HEK293 (cell line): ENCODE measurements around the gene POLR2E.

Experiments
- CTCF ChIA-PET: fragments of 350-600 bp; formaldehyde crosslinking; extraction: SDS; loops from one replicate; lab custom pipeline; 2021; ENCODE audit warnings: antibody characterized with exemption; lab: Yijun Ruan, JAX
- POLR2A ChIA-PET: fragments of 300-600 bp; formaldehyde crosslinking; extraction: SDS; loops from one replicate; lab custom pipeline; 2020; ENCODE audit warnings: antibody characterized with exemption, inconsistent platforms; lab: Yijun Ruan, JAX
- H3K27ac ChIP-seq: fragments of 200-500 bp; sonication (Bioruptor generic); 2 replicates; pipeline ENCODE4 v1.5.1; 2014; ENCODE audit warnings: low read depth, low read length, control low read depth, inconsistent platforms; ENCODE audit errors: extremely low read depth
- H3K36me3 ChIP-seq, 2 experiments: fragments of 200-500 bp in 1 of 2; sonication (Bioruptor generic) in 1 of 2; 1 replicate in 1 of 2; 2 replicates in 1 of 2; pipeline ENCODE4 v1.5.1; 2014 to 2017; ENCODE audit warnings: inconsistent platforms in 2 of 2, low read length in 2 of 2; ENCODE audit not compliant: control insufficient read depth in 2 of 2, insufficient read depth in 1 of 2
- H3K4me1 ChIP-seq: fragments of 200-500 bp; sonication (Bioruptor generic); 2 replicates; pipeline ENCODE4 v1.5.1; 2014; ENCODE audit warnings: mild to moderate bottlenecking, low read length, inconsistent platforms; ENCODE audit not compliant: control insufficient read depth, insufficient read depth
- H3K4me3 ChIP-seq: 2 replicates; pipeline ENCODE4 v1.5.1; 2011; ENCODE audit warnings: low read depth, mild to moderate bottlenecking, control low read depth, low read length, moderate library complexity
- H3K9me3 ChIP-seq: fragments of 200-500 bp; sonication (Bioruptor generic); 2 replicates; pipeline ENCODE4 v1.5.1; 2014; ENCODE audit warnings: low read depth, low read length, inconsistent platforms; ENCODE audit not compliant: control insufficient read depth, insufficient read depth
- BCL11A ChIP-seq: fragments of 450-650 bp; formaldehyde crosslinking; IDR thresholded peaks from 2 replicates; pipeline ENCODE4 v1.5.1; 2016; ENCODE audit warnings: low read depth, missing biosample characterization, missing genetic modification characterization
- BCL11B ChIP-seq: fragments of 450-650 bp; formaldehyde crosslinking; IDR thresholded peaks from 2 replicates; pipeline ENCODE4 v1.5.1; 2016; ENCODE audit warnings: low read depth, missing biosample characterization, missing genetic modification characterization
- OVOL3 ChIP-seq: fragments of 450-650 bp; formaldehyde crosslinking; IDR thresholded peaks from 2 replicates; pipeline ENCODE4 v1.5.1; 2016; ENCODE audit warnings: missing biosample characterization, missing genetic modification characterization
- PRDM10 ChIP-seq: fragments of 450-650 bp; formaldehyde crosslinking; IDR thresholded peaks from 2 replicates; pipeline ENCODE4 v1.5.1; 2016; ENCODE audit warnings: missing biosample characterization, missing genetic modification characterization
- SP2 ChIP-seq: fragments of 450-650 bp; formaldehyde crosslinking; IDR thresholded peaks from 2 replicates; pipeline ENCODE4 v1.5.1; 2016; ENCODE audit warnings: missing biosample characterization, missing genetic modification characterization
- YY2 ChIP-seq: fragments of 450-650 bp; formaldehyde crosslinking; IDR thresholded peaks from 2 replicates; pipeline ENCODE4 v1.5.1; 2016; ENCODE audit warnings: missing biosample characterization, missing genetic modification characterization
- ZFP3 ChIP-seq: fragments of 450-650 bp; formaldehyde crosslinking; IDR thresholded peaks from 2 replicates; pipeline ENCODE4 v1.5.1; 2016; ENCODE audit warnings: low read depth, missing biosample characterization, missing genetic modification characterization
- ZNF140 ChIP-seq: fragments of 450-650 bp; formaldehyde crosslinking; IDR thresholded peaks from 2 replicates; pipeline ENCODE4 v1.5.1; 2016; ENCODE audit warnings: missing biosample characterization, missing genetic modification characterization
- ZNF18 ChIP-seq: fragments of 450-650 bp; formaldehyde crosslinking; IDR thresholded peaks from 2 replicates; pipeline ENCODE4 v1.5.1; 2016; ENCODE audit warnings: missing biosample characterization, missing genetic modification characterization
- ZNF202 ChIP-seq: fragments of 450-650 bp; formaldehyde crosslinking; IDR thresholded peaks from 2 replicates; pipeline ENCODE4 v1.5.1; 2016; ENCODE audit warnings: missing biosample characterization, missing genetic modification characterization, borderline replicate concordance
- ZNF302 ChIP-seq: fragments of 450-650 bp; formaldehyde crosslinking; IDR thresholded peaks from 2 replicates; pipeline ENCODE4 v1.5.1; 2016; ENCODE audit warnings: missing biosample characterization, missing genetic modification characterization, low read depth
- ZNF350 ChIP-seq: fragments of 450-650 bp; formaldehyde crosslinking; IDR thresholded peaks from 2 replicates; pipeline ENCODE4 v1.5.0; 2017; ENCODE audit warnings: missing biosample characterization, mild to moderate bottlenecking, missing genetic modification characterization
- ZNF391 ChIP-seq: fragments of 450-650 bp; formaldehyde crosslinking; IDR thresholded peaks from 2 replicates; pipeline ENCODE4 v1.5.1; 2016; ENCODE audit warnings: low read depth, missing biosample characterization, missing genetic modification characterization, borderline replicate concordance
- ZNF423 ChIP-seq: fragments of 450-650 bp; formaldehyde crosslinking; IDR thresholded peaks from 2 replicates; pipeline ENCODE4 v1.5.1; 2016; ENCODE audit warnings: missing biosample characterization, missing genetic modification characterization
- ZNF510 ChIP-seq: fragments of 450-650 bp; formaldehyde crosslinking; IDR thresholded peaks from 2 replicates; pipeline ENCODE4 v1.5.1; 2018; ENCODE audit warnings: mild to moderate bottlenecking, missing genetic modification characterization, missing biosample characterization; ENCODE audit not compliant: insufficient replicate concordance
- ZNF561 ChIP-seq: fragments of 450-650 bp; IDR thresholded peaks from 2 replicates; pipeline ENCODE4 v1.5.1; 2018; ENCODE audit warnings: missing biosample characterization, missing genetic modification characterization, borderline replicate concordance
- ZNF600 ChIP-seq: fragments of 450-650 bp; formaldehyde crosslinking; IDR thresholded peaks from 2 replicates; pipeline ENCODE4 v1.5.1; 2016; ENCODE audit warnings: missing biosample characterization, missing genetic modification characterization
- ZNF610 ChIP-seq: fragments of 450-650 bp; formaldehyde crosslinking; IDR thresholded peaks from 2 replicates; pipeline ENCODE4 v1.5.1; 2016; ENCODE audit warnings: missing biosample characterization, missing genetic modification characterization, borderline replicate concordance
- ZNF629 ChIP-seq: fragments of 450-650 bp; formaldehyde crosslinking; IDR thresholded peaks from 2 replicates; pipeline ENCODE4 v1.5.1; 2017; ENCODE audit warnings: missing biosample characterization, missing genetic modification characterization
- ZNF654 ChIP-seq: fragments of 450-650 bp; formaldehyde crosslinking; IDR thresholded peaks from 2 replicates; pipeline ENCODE4 v1.5.1; 2016; ENCODE audit warnings: low read depth, missing biosample characterization, missing genetic modification characterization
- ZNF768 ChIP-seq: fragments of 450-650 bp; formaldehyde crosslinking; IDR thresholded peaks from 2 replicates; pipeline ENCODE4 v1.5.1; 2018; ENCODE audit warnings: missing biosample characterization, mild to moderate bottlenecking, missing genetic modification characterization
- ZNF785 ChIP-seq: fragments of 450-650 bp; formaldehyde crosslinking; IDR thresholded peaks from 2 replicates; pipeline ENCODE4 v1.5.1; 2016; ENCODE audit warnings: missing biosample characterization, missing genetic modification characterization
- ZNF792 ChIP-seq: fragments of 450-650 bp; formaldehyde crosslinking; IDR thresholded peaks from 2 replicates; pipeline ENCODE4 v1.5.1; 2016; ENCODE audit warnings: missing biosample characterization, missing genetic modification characterization
- TF ChIP-seq, protein P1 (sequence below): fragments of 450-650 bp; formaldehyde crosslinking; IDR thresholded peaks from 2 replicates; pipeline ENCODE4 v1.5.1; 2016; ENCODE audit warnings: missing biosample characterization, missing genetic modification characterization
- TF ChIP-seq, protein P2 (sequence below): fragments of 450-650 bp; formaldehyde crosslinking; IDR thresholded peaks from 2 replicates; pipeline ENCODE4 v1.5.1; 2016; ENCODE audit warnings: missing biosample characterization, missing genetic modification characterization

Gene POLR2E

GRCh38 chr19:1053176-1054101 lies 41.7 kb downstream of the POLR2E start:
- ChIA-PET POLR2A (no interaction called here), CTCF (interaction anchor here (1.0 kb wide), 2 partner anchors 14 to 187 kb away, joined by 3 to 4 read pairs; partner anchors contain the start of gene ABCA7)
- Histone ChIP-seq H3K4me3 (no peak overlapping the region), H3K9me3 (no peaks in the 10 kb centered on the region), H3K4me1 (no peaks in the 10 kb centered on the region), H3K36me3 (peaks cover 0 to 36% of the 10 kb centered on the region in 2 experiments; a peak in 1 of 3 replicates), H3K27ac (no peak overlapping the region)
- TF ChIP-seq ZNF391 (no peak), ZNF350 (tag by site-specific recombination) (no peak), BCL11A (0 out of 2 replicates have a peak, but pooled peaks have one; percentile 67), ZFP3 (tag by site-specific recombination) (no peak), ZNF202 (tag by site-specific recombination) (no peak), BCL11B (tag by site-specific recombination) (peak; percentile 93), YY2 (tag by site-specific recombination) (no peak), ZNF510 (tag by site-specific recombination) (no peak), ZNF768 (no peak), PRDM10 (tag by site-specific recombination) (no peak), ZNF610 (tag by site-specific recombination) (no peak)
- TF ChIP-seq, protein P1, sequence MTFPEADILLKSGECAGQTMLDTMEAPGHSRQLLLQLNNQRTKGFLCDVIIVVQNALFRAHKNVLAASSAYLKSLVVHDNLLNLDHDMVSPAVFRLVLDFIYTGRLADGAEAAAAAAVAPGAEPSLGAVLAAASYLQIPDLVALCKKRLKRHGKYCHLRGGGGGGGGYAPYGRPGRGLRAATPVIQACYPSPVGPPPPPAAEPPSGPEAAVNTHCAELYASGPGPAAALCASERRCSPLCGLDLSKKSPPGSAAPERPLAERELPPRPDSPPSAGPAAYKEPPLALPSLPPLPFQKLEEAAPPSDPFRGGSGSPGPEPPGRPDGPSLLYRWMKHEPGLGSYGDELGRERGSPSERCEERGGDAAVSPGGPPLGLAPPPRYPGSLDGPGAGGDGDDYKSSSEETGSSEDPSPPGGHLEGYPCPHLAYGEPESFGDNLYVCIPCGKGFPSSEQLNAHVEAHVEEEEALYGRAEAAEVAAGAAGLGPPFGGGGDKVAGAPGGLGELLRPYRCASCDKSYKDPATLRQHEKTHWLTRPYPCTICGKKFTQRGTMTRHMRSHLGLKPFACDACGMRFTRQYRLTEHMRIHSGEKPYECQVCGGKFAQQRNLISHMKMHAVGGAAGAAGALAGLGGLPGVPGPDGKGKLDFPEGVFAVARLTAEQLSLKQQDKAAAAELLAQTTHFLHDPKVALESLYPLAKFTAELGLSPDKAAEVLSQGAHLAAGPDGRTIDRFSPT (tag by site-specific recombination), result peak; percentile 64

GRCh38 chr19:1052349-1052975 lies 42.7 kb downstream of the POLR2E start:
- ChIA-PET POLR2A (no interaction called here), CTCF (no interaction called here)
- TF ChIP-seq ZNF792 (no peak), ZNF785 (tag by site-specific recombination) (no peak), ZNF600 (tag by site-specific recombination) (no peak), SP2 (no peak), ZNF654 (tag by site-specific recombination) (no peak), ZNF423 (tag by site-specific recombination) (no peak), ZNF561 (tag by site-specific recombination) (no peak), ZNF140 (tag by site-specific recombination) (no peak), OVOL3 (tag by site-specific recombination) (no peak), ZNF302 (tag by site-specific recombination) (no peak), ZNF629 (tag by site-specific recombination) (no peak), ZNF18 (tag by site-specific recombination) (no peak)
- TF ChIP-seq, protein P2, sequence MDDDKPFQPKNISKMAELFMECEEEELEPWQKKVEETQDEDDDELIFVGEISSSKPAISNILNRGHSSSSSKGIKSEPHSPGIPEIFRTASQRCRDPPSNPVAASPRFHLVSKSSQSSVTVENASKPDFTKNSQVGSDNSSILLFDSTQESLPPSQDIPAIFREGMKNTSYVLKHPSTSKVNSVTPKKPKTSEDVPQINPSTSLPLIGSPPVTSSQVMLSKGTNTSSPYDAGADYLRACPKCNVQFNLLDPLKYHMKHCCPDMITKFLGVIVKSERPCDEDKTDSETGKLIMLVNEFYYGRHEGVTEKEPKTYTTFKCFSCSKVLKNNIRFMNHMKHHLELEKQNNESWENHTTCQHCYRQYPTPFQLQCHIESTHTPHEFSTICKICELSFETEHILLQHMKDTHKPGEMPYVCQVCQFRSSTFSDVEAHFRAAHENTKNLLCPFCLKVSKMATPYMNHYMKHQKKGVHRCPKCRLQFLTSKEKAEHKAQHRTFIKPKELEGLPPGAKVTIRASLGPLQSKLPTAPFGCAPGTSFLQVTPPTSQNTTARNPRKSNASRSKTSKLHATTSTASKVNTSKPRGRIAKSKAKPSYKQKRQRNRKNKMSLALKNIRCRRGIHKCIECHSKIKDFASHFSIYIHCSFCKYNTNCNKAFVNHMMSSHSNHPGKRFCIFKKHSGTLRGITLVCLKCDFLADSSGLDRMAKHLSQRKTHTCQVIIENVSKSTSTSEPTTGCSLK, result no peak

More at GRCh38 chr19:1052349-1052975, 42.7 kb downstream of the POLR2E start:
- no peaks in the 10 kb centered on the region for H3K4me1 ChIP-seq
- no peak overlapping the region for H3K4me3 ChIP-seq
- H3K36me3 ChIP-seq, result peaks cover 0 to 29% of the 10 kb centered on the region in 2 experiments; a peak in 1 of 3 replicates
- H3K27ac ChIP-seq, result no peak overlapping the region
- H3K9me3 ChIP-seq, result no peaks in the 10 kb centered on the region
